Liver (tissue), 9 donors: ENCODE data around the gene CEP78. TPM values are rescaled to one million over a fixed set of nuclear protein-coding genes. Genes with fewer than 3 reads are reported as not detected.

Experiments used
- DNase-seq: peaks from one replicate; pipeline ENCODE4 v3.0.0-alpha.2; 2017; ENCODE audit warnings: low spot score
- H3K27ac ChIP-seq, 2 donors: one replicate each; pipeline ENCODE4 v1.7.0; 2013; ENCODE audit warnings: inconsistent platforms in 2 of 2, low read length in 2 of 2, control low read depth in 1 of 2, low read depth in 1 of 2, mild to moderate bottlenecking in 1 of 2
- H3K27me3 ChIP-seq, 4 donors: one replicate each; pipeline versions ENCODE4 v1.6.1 to v1.7.0; 2013; ENCODE audit warnings: low read length in 3 of 4, inconsistent platforms in 1 of 4, mild to moderate bottlenecking in 1 of 4, moderate library complexity in 1 of 4; ENCODE audit not compliant: control insufficient read depth in 4 of 4, insufficient read depth in 4 of 4
- H3K36me3 ChIP-seq, 4 donors: one replicate each; pipeline versions ENCODE4 v1.6.1 to v1.7.0; 2013; ENCODE audit warnings: low read length in 3 of 4, mild to moderate bottlenecking in 3 of 4, low read depth in 1 of 4, moderate library complexity in 1 of 4; ENCODE audit not compliant: control insufficient read depth in 4 of 4, insufficient read depth in 3 of 4
- H3K4me1 ChIP-seq, 4 donors: one replicate each; pipeline versions ENCODE4 v1.6.1 to v1.7.0; 2013; ENCODE audit warnings: low read length in 3 of 4, mild to moderate bottlenecking in 3 of 4, moderate library complexity in 1 of 4; ENCODE audit not compliant: control insufficient read depth in 4 of 4, insufficient read depth in 4 of 4
- H3K4me3 ChIP-seq, 3 donors: one replicate each; pipeline versions ENCODE4 v1.6.1 to v1.7.0; 2013; ENCODE audit warnings: low read length in 3 of 3, control low read depth in 1 of 3, low read depth in 1 of 3, mild to moderate bottlenecking in 1 of 3
- H3K9ac ChIP-seq, 2 donors: one replicate each; pipeline ENCODE4 v1.7.0; 2013; ENCODE audit warnings: low read length in 2 of 2, mild to moderate bottlenecking in 2 of 2, moderate library complexity in 2 of 2, control low read depth in 1 of 2, low read depth in 1 of 2
- H3K9me3 ChIP-seq, 4 donors: one replicate each; pipeline versions ENCODE4 v1.6.1 to v1.7.0; 2013; ENCODE audit warnings: low read length in 3 of 4; ENCODE audit not compliant: control insufficient read depth in 4 of 4
- ATF3 ChIP-seq: IDR thresholded peaks from 2 replicates; pipeline ENCODE4 v1.6.1; 2016; ENCODE audit warnings: antibody characterized with exemption
- CTCF ChIP-seq: fragments of 150-350 bp; IDR thresholded peaks from 2 replicates; pipeline ENCODE4 v1.5.1; 2017; ENCODE audit warnings: improper control_type of control experiment, low read depth, low read length; ENCODE audit not compliant: missing input control
- EGR1 ChIP-seq, 2 donors: IDR thresholded peaks; 2 replicates each; pipeline ENCODE4 v1.6.1; 2016 to 2018; ENCODE audit warnings: antibody characterized with exemption in 2 of 2, low read depth in 2 of 2
- FOXA1 ChIP-seq: IDR thresholded peaks from 2 replicates; pipeline ENCODE4 v1.6.1; 2016; ENCODE audit warnings: antibody characterized with exemption
- FOXA2 ChIP-seq: IDR thresholded peaks from 2 replicates; pipeline ENCODE4 v1.6.1; 2016; ENCODE audit warnings: antibody characterized with exemption
- GABPA ChIP-seq, 2 donors: IDR thresholded peaks in 1 of 2; conservative IDR thresholded peaks in 1 of 2; 2 replicates each; pipeline ENCODE4 v1.6.1; 2016; ENCODE audit warnings: antibody characterized with exemption in 2 of 2, mild to moderate bottlenecking in 1 of 2, moderate library complexity in 1 of 2
- HNF4A ChIP-seq, 2 donors: conservative IDR thresholded peaks; 2 replicates each; pipeline ENCODE4 v1.6.1; 2016; ENCODE audit warnings: antibody characterized with exemption in 2 of 2, mild to moderate bottlenecking in 2 of 2
- HNF4G ChIP-seq: IDR thresholded peaks from 2 replicates; pipeline ENCODE4 v1.6.1; 2016; ENCODE audit warnings: antibody characterized with exemption
- JUND ChIP-seq, 2 donors: IDR thresholded peaks; 2 replicates each; pipeline ENCODE4 v1.6.1; 2016; ENCODE audit warnings: antibody characterized with exemption in 2 of 2
- MAX ChIP-seq: IDR thresholded peaks from 2 replicates; pipeline ENCODE4 v1.6.1; 2016; ENCODE audit warnings: antibody characterized with exemption
- NR2F2 ChIP-seq: IDR thresholded peaks from 2 replicates; pipeline ENCODE4 v1.6.1; 2016; ENCODE audit warnings: antibody characterized with exemption
- RAD21 ChIP-seq, 2 donors: IDR thresholded peaks; 2 replicates each; pipeline ENCODE4 v1.6.1; 2016; ENCODE audit warnings: antibody characterized with exemption in 2 of 2, mild to moderate bottlenecking in 2 of 2
- REST ChIP-seq: IDR thresholded peaks from 2 replicates; pipeline ENCODE4 v1.6.1; 2016; ENCODE audit warnings: antibody characterized with exemption, mild to moderate bottlenecking
- RXRA ChIP-seq, 2 donors: IDR thresholded peaks; 2 replicates each; pipeline ENCODE4 v1.6.1; 2017 to 2018; ENCODE audit warnings: antibody characterized with exemption in 2 of 2, mild to moderate bottlenecking in 1 of 2
- SP1 ChIP-seq: IDR thresholded peaks from 2 replicates; pipeline ENCODE4 v1.6.1; 2018; ENCODE audit warnings: antibody characterized with exemption, mild to moderate bottlenecking
- TAF1 ChIP-seq: conservative IDR thresholded peaks from 2 replicates; pipeline ENCODE4 v1.6.1; 2016; ENCODE audit warnings: antibody characterized with exemption, mild to moderate bottlenecking
- YY1 ChIP-seq: IDR thresholded peaks from 2 replicates; pipeline ENCODE4 v1.6.1; 2016; ENCODE audit warnings: antibody characterized with exemption, mild to moderate bottlenecking
- WGBS: extraction: QIAGEN DNeasy Blood & Tissue Kit; methylation state at CpG from one replicate; pipeline ENCODE4 v1.1.7; 2013; 5-methylcytosine and 5-hydroxymethylcytosine counted together
- polyA plus RNA-seq, 2 donors: library from polyadenylated mRNA; stranded (reverse) in 1 of 2; unstranded in 1 of 2; fragments of 200-250 nt in 1 of 2; fragments of >200 nt in 1 of 2; fragmentation: Nextera tagmentation in 1 of 2; extraction: Ambion mirVana in 1 of 2; gene quantifications; one replicate each; pipeline versions ENCODE4 v1.2.1 to v1.2.3, GENCODE V29; 2013 to 2015
- total RNA-seq, 2 donors: library from RNA; depleted of rRNA; stranded (reverse); fragments of >200 nt; gene quantifications; one replicate each; pipeline ENCODE4 v1.2.3, GENCODE V29; 2014
- TF ChIP-seq, protein P1 (sequence below): IDR thresholded peaks from 2 replicates; pipeline ENCODE4 v1.6.1; 2016; ENCODE audit warnings: antibody characterized with exemption
- donor health status: healthy.
- donor health status: healthy.
- donor health status: healthy.
- donor health status: healthy.
- donor health status: healthy.

Gene CEP78
- total and polyA plus RNA-seq, 4 donors: 2.6 to 12.0 (median 6.4) TPM

GRCh38 chr9:78319197-78320029, 83.5 kb downstream of the CEP78 start:
- DNase-seq: no peak
- Histone ChIP-seq H3K4me1 (no peaks in the 10 kb centered on the region), H3K4me3 (no peak overlapping the region), H3K27ac (no peak overlapping the region), H3K9ac (no peak overlapping the region), H3K27me3 (no peaks in the 10 kb centered on the region), H3K36me3 (peaks cover 8 to 44% (median 19%) of the 10 kb centered on the region in 4 donors), H3K9me3 (no peaks in the 10 kb centered on the region)
- no peak for TF ChIP-seq JUND (IDR thresholded peaks at IDR 0.05)
- no peak for TF ChIP-seq SP1
- no peak for TF ChIP-seq MAX
- no peak for TF ChIP-seq FOXA2
- TF ChIP-seq CTCF: no peak
- no peak for TF ChIP-seq REST
- TF ChIP-seq RAD21 (IDR thresholded peaks at IDR 0.05): no peak
- no peak for TF ChIP-seq ATF3
- TF ChIP-seq EGR1 (IDR thresholded peaks at IDR 0.05; ENCODE audit: low read depth in 2 of 2): no peak
- TF ChIP-seq GABPA (IDR thresholded peaks at IDR 0.05 in 1 of 2, conservative IDR thresholded peaks at IDR 0.05 in 1 of 2): no peak
- 95% methylated on average over 6 of the region's 6 CpGs for WGBS

DNA sequence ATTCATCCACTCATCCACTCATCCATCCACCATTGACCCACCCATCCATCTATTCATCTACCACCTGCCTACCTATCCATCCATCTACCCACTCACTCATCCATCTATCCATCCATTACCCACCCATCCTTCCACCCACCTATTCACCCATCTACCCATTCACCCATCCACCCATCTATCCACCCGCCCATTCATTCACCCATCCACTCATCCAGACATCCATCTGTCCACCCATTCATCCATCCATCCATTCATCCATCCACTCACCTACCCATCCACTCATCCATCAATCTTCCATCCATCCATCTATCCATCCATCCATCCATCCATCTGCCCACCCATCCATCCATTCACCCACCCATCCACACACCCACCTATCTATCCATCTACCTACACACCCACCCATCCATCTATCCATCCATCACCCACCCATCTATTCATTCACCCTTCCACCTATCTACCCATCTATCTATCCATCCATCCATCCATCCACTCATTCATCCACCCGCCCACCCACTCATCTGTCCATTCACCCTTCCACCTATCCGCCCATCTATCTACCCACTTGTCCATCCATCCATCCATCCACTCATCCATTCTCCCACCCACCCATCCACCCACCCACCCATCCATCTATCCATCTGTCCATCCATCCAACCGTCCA, 84.3 kb downstream of the CEP78 start:
- no peak overlapping the region for H3K27ac ChIP-seq
- TF ChIP-seq EGR1 (IDR thresholded peaks at IDR 0.05; ENCODE audit: low read depth in 2 of 2) (no peak), HNF4G (no peak), FOXA1 (no peak), ATF3 (no peak), YY1 (no peak), RAD21 (IDR thresholded peaks at IDR 0.05) (no peak), CTCF (no peak), GABPA (IDR thresholded peaks at IDR 0.05 in 1 of 2, conservative IDR thresholded peaks at IDR 0.05 in 1 of 2) (no peak), TAF1 (no peak), FOXA2 (no peak), HNF4A (conservative IDR thresholded peaks at IDR 0.05) (no peak), NR2F2 (no peak), RXRA (IDR thresholded peaks at IDR 0.05) (no peak), JUND (IDR thresholded peaks at IDR 0.05) (no peak), MAX (no peak), SP1 (no peak)
- TF ChIP-seq, protein P1, sequence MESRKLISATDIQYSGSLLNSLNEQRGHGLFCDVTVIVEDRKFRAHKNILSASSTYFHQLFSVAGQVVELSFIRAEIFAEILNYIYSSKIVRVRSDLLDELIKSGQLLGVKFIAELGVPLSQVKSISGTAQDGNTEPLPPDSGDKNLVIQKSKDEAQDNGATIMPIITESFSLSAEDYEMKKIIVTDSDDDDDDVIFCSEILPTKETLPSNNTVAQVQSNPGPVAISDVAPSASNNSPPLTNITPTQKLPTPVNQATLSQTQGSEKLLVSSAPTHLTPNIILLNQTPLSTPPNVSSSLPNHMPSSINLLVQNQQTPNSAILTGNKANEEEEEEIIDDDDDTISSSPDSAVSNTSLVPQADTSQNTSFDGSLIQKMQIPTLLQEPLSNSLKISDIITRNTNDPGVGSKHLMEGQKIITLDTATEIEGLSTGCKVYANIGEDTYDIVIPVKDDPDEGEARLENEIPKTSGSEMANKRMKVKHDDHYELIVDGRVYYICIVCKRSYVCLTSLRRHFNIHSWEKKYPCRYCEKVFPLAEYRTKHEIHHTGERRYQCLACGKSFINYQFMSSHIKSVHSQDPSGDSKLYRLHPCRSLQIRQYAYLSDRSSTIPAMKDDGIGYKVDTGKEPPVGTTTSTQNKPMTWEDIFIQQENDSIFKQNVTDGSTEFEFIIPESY: no peak

More for the DNA sequence above, 84.3 kb downstream of the CEP78 start:
- Histone ChIP-seq H3K36me3 (peaks cover 4 to 39% (median 19%) of the 10 kb centered on the region in 4 donors), H3K9me3 (no peaks in the 10 kb centered on the region), H3K27me3 (no peaks in the 10 kb centered on the region), H3K9ac (no peak overlapping the region), H3K4me1 (no peaks in the 10 kb centered on the region), H3K4me3 (no peak overlapping the region)
- no peak for DNase-seq
- 91% methylated on average over 4 of the region's 4 CpGs for WGBS
